Ovary (tissue), 3 donors: ENCODE results near the gene NDUFAF4.

Experiments used
- CTCF ChIP-seq, 3 donors: fragments of 450-650 bp in 2 of 3; fragments of 200-600 bp in 1 of 3; IDR thresholded peaks; one replicate each; pipeline versions ENCODE4 v1.5.1 to v1.8.0; 2016 to 2022; ENCODE audit warnings: antibody characterized with exemption in 3 of 3, mild to moderate bottlenecking in 1 of 3
- EP300 ChIP-seq: sonication (generic); formaldehyde crosslinking; IDR thresholded peaks from one replicate; pipeline ENCODE4 v1.6.1; 2017; ENCODE audit warnings: antibody characterized with exemption
- donor health status: DM: no; HTN: no; CAD: no.

GRCh38 chr6:96888745-96889144, 8.9 kb downstream of the NDUFAF4 start:
- TF ChIP-seq CTCF (IDR thresholded peaks at IDR 0.05): no peak
- TF ChIP-seq EP300: no peak
